GM18511 (cell line): Measurements from ENCODE around the gene DYRK1B.
"Not testable (repeated sequence)": the region's sequence is repeated elsewhere in the genome, so short reads cannot be mapped to it uniquely, and the experiment has no call there.

Source experiments
- ATAC-seq: cut with Tn5 transposase; IDR thresholded peaks from one replicate; pipeline ENCODE4 v1.9.1; 2021; ENCODE audit warnings: mild to moderate bottlenecking, moderate library complexity; ENCODE audit not compliant: unreplicated experiment

The DYRK1B gene

DNA sequence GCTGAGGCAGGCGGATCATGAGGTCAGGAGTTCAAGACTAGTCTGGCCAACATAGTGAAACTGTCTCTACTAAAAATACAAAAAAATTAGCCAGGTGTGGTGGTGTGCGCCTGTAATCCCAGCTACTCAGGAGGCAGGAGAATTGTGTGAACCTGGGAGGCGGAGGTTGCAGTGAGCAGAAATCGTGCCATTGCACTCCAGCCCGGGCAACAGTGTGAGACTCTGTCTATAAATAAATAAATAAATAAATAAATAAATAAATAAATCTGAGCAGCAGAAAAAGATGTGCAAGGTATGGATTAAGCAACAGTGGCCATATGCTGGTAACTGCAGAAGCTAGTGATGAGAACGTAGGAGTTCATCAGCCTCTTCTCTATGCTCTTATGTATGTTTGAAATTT, 19.9 kb downstream of the DYRK1B start:
- ATAC-seq: not testable (repeated sequence)

DNA sequence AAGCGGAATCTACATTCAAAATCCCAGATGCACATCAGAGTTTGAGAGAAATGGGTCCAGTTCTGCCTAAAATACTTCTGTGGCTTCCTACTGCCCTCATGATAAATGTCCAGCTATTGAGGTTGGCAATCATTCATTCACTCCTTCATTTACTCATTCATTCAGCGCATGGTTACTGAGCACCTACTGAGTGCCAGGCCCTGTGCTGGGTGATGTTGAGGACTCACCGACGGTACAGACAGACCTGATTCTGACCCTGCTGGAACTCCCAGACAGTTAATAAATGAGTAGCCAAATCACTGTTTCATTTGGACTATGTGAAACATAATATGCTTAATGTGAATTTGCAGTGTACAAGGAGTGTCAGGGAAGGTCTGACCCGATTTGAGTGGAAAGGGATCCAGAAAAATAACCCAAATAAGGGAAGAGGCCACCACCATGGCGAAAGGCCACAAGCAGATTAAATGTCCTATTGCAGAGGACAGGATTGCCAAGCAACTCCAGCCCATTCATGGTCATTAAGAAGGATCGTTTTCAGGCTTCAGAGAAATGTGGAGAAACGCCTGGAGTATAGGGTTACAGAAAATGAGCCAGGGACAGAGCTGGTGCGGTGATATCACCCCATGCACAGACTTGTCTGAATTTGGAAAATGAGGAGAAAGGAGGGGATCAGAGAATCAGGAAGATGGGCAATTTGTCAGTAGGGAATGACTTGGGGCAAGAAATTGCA, 20.5 kb downstream of the DYRK1B start:
- ATAC-seq: no peak

DNA sequence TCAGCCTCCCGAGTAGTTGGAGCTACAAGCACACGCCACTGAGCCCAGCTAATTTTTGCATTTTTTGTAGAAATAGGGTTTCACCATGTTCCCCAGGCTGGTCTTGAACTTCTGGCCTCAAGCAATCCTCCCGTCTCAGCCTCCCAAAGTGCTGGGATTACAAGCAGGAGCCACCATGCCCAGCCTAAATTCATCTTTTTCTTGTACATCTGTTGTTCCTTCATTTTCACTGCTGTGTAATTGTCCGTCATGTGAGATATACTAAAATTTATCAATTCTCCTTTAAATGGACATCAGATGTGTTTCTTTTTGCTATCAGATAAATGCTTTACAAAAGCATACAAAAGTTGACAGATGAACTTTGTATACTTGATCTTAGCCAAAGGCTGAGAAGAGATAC, 22.9 kb downstream of the DYRK1B start:
- no peak for ATAC-seq

DNA sequence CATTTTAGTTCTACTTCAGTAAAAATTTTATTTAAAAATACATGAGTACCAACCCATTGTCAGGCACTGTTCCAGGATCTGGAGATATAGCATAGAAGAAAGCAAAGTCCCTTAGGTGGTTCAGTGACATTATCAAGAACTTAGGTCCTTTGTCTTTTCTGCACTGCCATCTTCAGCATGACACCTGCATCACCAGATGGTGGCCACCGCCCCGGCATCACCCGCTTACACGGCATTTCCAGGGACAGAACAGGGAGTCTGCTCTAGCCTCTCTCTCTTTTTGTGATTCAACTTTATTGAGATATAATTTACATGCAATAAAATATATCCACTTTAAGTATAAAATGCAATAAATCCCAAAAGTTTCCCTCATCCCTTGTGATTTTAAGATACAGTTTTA, 23.5 kb downstream of the DYRK1B start:
- ATAC-seq: no peak

DNA sequence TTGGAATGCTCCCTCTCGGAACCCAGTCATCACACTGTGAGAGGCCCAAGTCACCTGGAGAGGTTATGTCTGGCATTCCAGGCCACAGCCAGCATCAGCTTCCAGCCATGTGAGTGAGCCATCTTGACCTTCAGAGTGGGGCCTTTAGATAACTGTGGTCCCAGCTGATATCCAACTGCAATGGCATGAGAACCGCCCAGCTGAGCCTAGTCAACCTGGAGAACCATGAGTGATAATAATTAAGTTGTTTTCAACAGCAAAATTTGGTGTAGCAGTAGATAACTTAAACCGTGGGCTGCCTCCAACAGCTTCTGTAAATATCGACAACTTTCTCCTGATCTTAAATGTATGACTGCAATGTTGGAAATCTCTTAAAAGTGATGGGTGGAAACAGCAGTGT, 24.6 kb downstream of the DYRK1B start:
- ATAC-seq: no peak

DNA sequence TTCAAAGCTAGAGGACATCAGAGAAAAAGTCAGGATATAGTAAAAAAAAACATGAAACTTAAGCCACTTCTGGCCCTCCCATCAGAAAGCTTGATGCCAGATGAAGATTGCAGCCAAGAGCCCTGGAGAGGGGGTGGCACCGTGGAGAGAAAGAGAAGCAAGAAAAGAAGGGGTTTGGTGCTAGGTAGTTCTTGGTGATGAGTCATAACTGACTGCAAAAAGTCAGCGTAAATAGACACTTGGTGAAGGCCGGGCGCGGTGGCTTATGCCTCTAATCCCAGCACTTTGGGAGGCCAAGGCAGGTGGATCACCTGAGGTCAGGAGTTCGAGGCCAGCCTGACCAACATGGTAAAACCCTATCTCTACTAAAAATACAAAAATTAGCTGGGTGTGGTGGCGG, 25.3 kb downstream of the DYRK1B start:
- not testable (repeated sequence) for ATAC-seq

DNA sequence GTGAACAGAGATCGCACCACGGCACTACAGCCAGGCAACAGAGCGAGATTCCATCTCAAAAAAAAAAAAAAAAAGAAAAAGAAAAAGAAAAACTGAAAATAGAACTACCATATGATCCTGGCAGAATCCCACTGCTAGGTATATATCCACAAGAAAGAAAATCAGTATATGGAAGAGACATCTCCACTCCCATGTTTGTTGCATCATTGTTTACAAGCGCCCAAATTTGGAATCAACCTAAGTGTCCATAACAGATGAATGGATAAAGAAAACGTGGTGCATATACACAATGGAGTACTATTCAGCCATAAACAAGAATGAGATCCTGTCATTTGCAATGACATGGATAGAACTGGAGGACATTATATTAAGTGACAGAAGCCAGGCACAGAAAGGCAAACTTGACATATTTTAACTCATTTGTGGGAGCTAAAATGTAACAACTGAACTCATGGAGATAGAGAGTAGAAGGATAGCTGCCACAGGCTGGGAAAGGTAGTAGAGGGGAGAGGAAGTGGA, 26.1 kb downstream of the DYRK1B start:
- ATAC-seq: no peak

DNA sequence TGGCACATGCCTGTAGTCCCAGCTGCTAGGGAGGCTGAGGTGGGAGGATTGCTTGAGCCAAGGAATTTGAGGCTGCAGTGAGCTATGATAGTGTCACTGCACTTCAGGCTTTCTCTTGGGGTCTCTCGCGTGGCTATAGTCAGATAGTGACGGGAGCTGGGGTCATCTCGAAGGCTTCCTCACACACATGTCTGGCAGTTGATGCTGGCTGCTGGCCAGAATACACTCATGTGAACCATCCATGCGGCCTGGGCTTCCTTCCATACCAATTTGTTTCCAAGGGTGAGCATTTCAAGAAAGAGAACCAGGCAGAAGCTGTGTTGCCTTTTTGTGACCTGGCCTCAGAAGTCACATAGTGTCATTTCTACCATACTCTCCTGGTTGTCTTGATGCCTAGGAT, 28.9 kb downstream of the DYRK1B start:
- ATAC-seq: no peak

DNA sequence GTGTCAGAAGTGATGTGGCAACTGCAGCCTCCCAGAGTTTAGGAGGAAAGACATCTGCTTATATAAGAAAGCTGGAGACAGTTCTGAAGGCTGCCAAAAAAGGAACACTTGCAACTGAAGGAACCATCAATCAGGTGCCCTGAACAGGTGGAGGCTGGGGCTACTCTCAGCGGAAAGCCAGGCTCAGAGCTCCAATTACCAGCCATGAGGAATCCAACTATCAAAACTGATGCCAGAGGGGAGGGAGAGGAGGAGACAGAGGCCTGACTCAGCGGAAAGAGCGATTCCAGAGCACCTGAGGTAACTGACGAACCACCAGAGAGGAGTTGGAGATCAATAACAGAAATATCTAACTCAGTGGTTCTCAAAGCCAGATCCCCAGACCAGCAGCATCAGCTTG, 31.0 kb downstream of the DYRK1B start:
- no peak for ATAC-seq

DNA sequence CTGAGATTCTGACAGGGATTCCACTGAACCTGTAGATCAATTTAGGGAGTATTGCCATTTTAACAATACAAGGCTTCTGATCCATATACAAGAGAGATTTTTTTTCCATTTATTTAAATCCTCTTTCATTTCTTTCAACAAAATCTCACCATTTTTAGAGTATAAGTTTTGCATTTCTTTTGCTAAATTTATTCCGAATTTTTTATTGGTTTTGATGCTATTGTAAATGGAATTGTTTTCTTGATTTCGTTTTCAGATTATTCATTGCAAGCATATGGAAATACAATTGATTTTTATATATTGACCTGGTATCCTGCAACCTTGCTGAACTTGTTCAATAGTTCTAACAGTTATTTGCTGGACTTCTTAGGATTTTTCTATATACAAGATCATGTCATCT, 36.9 kb downstream of the DYRK1B start:
- ATAC-seq: no peak

DNA sequence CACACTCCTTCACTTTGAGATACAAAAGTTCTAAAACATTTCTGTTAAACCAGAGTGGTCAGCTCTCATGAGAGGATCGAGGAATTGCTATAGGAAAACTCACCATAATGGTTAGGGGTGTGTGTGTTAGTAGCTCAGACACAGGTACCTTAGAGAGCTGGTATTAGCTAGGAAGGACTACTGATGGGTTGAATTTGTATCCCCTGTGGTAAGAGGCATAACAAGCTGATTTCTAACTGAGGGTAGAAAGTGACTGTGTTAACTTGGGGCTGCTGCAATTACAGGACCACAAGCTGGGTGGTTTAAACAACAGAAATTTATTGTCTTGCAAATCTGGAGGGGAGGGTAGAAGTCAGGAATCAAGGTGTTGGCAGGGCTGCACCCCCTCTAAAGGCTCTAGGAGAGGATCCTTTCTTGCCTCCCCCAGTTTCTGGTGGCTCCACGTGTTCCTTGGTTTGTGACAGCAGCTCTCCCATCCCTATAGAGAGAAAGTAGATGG, 37.9 kb downstream of the DYRK1B start:
- no peak for ATAC-seq

DNA sequence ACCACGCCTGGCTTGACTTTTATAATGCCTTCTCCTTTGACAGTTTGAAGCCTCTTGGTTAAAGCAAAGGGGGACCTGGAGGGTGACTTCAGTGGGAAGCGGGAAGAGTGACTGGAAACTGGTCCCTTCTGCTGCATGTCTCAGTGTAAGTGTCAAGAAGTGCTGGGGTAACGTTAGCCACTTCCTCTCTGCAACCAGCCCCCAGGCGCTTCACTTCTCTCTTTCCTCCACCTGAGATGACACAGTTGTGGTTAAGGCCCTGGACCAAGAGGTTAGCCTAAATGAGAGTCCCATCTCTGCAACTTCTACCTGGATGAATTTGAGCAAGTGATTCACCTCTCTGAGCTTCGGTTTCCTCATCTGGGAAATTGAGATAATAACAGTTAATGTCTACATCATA, 39.0 kb downstream of the DYRK1B start:
- ATAC-seq: no peak

DNA sequence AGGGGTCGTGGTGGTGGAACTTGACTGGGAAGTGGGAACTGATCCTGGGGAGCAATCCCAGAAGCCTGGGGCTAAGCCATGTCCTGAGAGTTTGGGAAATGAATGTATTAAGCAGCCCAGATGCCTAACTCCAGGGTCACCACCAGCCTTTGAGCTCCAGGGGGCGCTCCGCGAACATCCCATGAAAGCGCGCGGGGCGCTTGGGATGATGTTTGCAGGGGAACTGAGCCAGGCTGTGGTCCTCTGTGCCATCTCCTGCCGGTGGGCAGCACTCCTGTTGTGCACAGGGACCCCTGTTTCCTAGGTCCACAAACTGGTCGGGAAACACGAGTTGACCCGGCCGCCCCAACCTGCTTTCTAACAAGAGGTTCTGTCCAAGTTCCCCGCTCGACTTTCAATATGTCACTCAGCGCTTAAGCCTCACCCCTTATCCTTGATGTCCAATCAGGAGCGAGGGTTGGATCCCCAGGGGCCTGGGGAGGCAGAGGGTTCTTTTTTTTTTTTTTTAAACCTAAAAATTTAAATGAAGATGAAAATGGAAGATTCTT, 40.9 kb downstream of the DYRK1B start:
- peak; percentile 75 for ATAC-seq

DNA sequence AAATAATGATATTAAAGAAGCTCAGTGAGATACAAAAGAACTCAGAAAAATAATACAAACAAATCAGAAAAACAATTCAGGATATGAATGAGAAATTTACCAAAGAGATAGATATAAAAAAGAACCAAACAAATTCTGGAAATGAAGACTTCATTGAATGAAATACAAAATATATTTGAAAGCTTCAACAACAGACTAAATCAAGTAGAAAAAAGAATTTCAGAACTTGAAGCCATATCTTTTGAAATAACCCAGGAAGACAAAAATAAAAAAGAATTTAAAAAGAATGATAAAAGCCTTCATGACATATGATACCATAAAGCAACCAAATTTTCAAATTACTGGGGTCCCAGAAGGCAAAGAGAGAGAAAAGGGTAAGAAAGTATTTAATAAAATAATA, 45.7 kb downstream of the DYRK1B start:
- ATAC-seq: no peak

DNA sequence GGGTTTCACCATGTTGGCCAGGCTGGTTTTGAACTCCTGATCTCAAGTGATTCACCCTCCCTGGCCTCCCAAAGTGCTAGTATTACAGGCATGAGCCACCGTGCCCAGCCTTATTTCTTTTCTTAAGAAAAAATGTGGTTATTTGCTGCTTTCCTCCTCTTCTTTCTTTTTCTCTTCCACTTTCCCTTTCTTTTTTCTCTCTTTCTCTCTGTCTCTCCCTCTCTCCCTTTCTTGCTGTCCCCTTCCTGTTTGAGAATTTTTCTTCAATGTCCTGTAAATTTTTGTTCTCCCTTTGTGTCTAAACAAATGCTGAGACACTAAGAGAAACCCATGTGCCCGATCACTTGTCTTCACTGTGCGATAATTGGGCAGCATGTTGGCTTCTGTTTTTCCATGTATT, 53.1 kb downstream of the DYRK1B start:
- ATAC-seq: no peak

DNA sequence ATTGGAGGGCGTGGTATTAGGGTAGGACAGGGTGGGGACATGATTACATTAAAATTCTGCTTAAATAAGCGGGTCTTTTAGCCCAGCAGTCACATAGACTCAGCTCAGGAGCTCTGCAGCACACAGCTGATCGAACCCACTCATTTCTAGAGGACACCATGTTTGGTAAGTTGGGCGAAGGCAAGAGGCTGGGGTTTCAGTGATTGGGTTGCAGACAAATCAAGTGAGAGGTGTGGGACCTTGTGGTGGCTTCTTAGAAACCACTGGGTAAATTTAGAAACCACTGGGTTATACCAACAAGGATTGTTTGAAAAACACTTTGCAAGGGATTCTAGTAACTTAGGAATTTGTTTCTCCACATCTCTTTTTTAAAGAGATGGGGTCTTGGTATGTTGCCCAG, 55.2 kb downstream of the DYRK1B start, which contains the start of gene LEUTX:
TSS of gene LEUTX (plus strand) at position 92 of the 400 bp plus-strand sequence. CDS start at position 159, 67 bp downstream.
- no peak for ATAC-seq
